GM12878 (cell line): ENCODE results near the gene RNASEH2A. TPM values are rescaled to one million over a fixed set of nuclear protein-coding genes. Genes with fewer than 3 reads are reported as not detected.
A peak's percentile ranks its signal among the peaks of the same experiment; 100 is the strongest.

ENCODE experiments used
- ATAC-seq: fragments of 200-7000 bp; cut with Tn5 transposase; 3 replicates; pipeline ENCODE4 v1.9.1; 2020; ENCODE audit warnings: mild to moderate bottlenecking, moderate library complexity
- BruUV-seq: library from RNA; stranded (reverse); fragments of 400-500 nt; replicated peaks from 2 replicates; lab custom pipeline; 2021; lab: Mats Ljungman, UMichigan
- CTCF ChIA-PET: fragments of 300-600 bp; sonication (Branson Sonifier 250); formaldehyde crosslinking; extraction: SDS; loops from one replicate; lab custom pipeline; 2021; ENCODE audit warnings: inconsistent platforms; lab: Yijun Ruan, JAX
- POLR2A ChIA-PET: fragments of 350-600 bp; formaldehyde crosslinking; extraction: SDS; loops from one replicate; lab custom pipeline; 2021; ENCODE audit warnings: inconsistent platforms; lab: Charles Lee
- RAD21 ChIA-PET: fragments of 300-600 bp; sonication (Branson Sonifier 250); formaldehyde crosslinking; loops from one replicate; lab custom pipeline; 2023; ENCODE audit warnings: antibody characterized with exemption; ENCODE audit not compliant: unreplicated experiment; lab: Charles Lee
- SMC1A ChIA-PET: fragments of 300-600 bp; sonication (Branson Sonifier 250); formaldehyde crosslinking; loops from one replicate; lab custom pipeline; 2023; ENCODE audit not compliant: unreplicated experiment, uncharacterized antibody; lab: Charles Lee
- DNase-seq: peaks from one replicate; pipeline ENCODE4 v3.0.0-alpha.2; 2011; ENCODE audit warnings: low read depth, low spot score
- FAIRE-seq: peaks from 3 replicates; lab custom pipeline; 2011; peaks lifted over from hg19 to GRCh38; lab: Jason Lieb, UNC
- H2AFZ ChIP-seq: 2 replicates; pipeline ENCODE4 v1.6.0; 2011; ENCODE audit warnings: low read depth, low read length, control low read depth; ENCODE audit not compliant: control insufficient read depth
- H3K27ac ChIP-seq: 2 replicates; pipeline ENCODE4 v1.5.1; 2011; ENCODE audit warnings: control low read depth; ENCODE audit not compliant: control insufficient read depth, insufficient read depth
- H3K27me3 ChIP-seq, 2 experiments: replicated peaks in 1 of 2; 2 replicates each; pipeline versions ENCODE4 v1.6.0 to v1.6.1; 2011; ENCODE audit warnings: low read length in 1 of 2; ENCODE audit not compliant: control insufficient read depth in 2 of 2, insufficient read depth in 2 of 2
- H3K36me3 ChIP-seq, 2 experiments: 2 replicates each; pipeline ENCODE4 v1.5.1; 2011; ENCODE audit warnings: low read length in 1 of 2; ENCODE audit not compliant: control insufficient read depth in 2 of 2, insufficient read depth in 2 of 2
- H3K4me1 ChIP-seq: 2 replicates; pipeline ENCODE4 v1.6.1; 2011; ENCODE audit warnings: mild to moderate bottlenecking, low read length, moderate library complexity, mixed read lengths; ENCODE audit not compliant: control insufficient read depth, insufficient read depth
- H3K4me2 ChIP-seq: 2 replicates; pipeline ENCODE4 v1.6.0; 2011; ENCODE audit warnings: control low read depth; ENCODE audit not compliant: control insufficient read depth, insufficient read depth
- H3K4me3 ChIP-seq: fragments of 200-600 bp; sonication (generic); 2 replicates; pipeline ENCODE4 v1.5.1; 2016
- H3K79me2 ChIP-seq: 2 replicates; pipeline ENCODE4 v1.6.0; 2011; ENCODE audit warnings: low read length; ENCODE audit not compliant: control insufficient read depth, insufficient read depth
- H3K9ac ChIP-seq: 2 replicates; pipeline ENCODE4 v1.8.0; 2011; ENCODE audit warnings: low read length, control low read depth, mixed read lengths; ENCODE audit not compliant: control insufficient read depth, insufficient read depth
- H3K9me3 ChIP-seq: replicated peaks from 3 replicates; pipeline ENCODE4 v1.5.1; 2011; ENCODE audit warnings: mild to moderate bottlenecking, low read length; ENCODE audit not compliant: control insufficient read depth, insufficient read depth
- H4K20me1 ChIP-seq: 2 replicates; pipeline ENCODE4 v1.6.0; 2011; ENCODE audit not compliant: control insufficient read depth, insufficient read depth
- BCLAF1 ChIP-seq: fragments of 450-650 bp; IDR thresholded peaks from 2 replicates; pipeline ENCODE4 v1.6.1; 2017; ENCODE audit warnings: antibody characterized with exemption, mild to moderate bottlenecking, moderate library complexity
- EGR1 ChIP-seq, 2 experiments: IDR thresholded peaks; 1 replicate in 1 of 2; 2 replicates in 1 of 2; pipeline ENCODE4 v1.6.1; 2011 to 2012; ENCODE audit warnings: low read depth in 2 of 2, low read length in 2 of 2, borderline replicate concordance in 1 of 2, mild to moderate bottlenecking in 1 of 2, moderate library complexity in 1 of 2
- HCFC1 ChIP-seq: fragments of 150-350 bp; IDR thresholded peaks from 2 replicates; pipeline ENCODE4 v1.6.1; 2014; ENCODE audit warnings: low read length
- HDGF ChIP-seq: fragments of 450-650 bp; IDR thresholded peaks from 2 replicates; pipeline ENCODE4 v1.6.1; 2016; ENCODE audit warnings: antibody characterized with exemption
- MAX ChIP-seq: IDR thresholded peaks from 2 replicates; pipeline ENCODE4 v1.6.1; 2012; ENCODE audit warnings: low read depth, low read length, improper control_type of control experiment
- MEF2A ChIP-seq: IDR thresholded peaks from 2 replicates; pipeline ENCODE4 v1.6.1; 2011; ENCODE audit warnings: low read depth, mild to moderate bottlenecking, low read length, moderate library complexity; ENCODE audit not compliant: insufficient read depth
- NRF1 ChIP-seq: conservative IDR thresholded peaks from 2 replicates; pipeline ENCODE4 v1.6.1; 2011; ENCODE audit warnings: mild to moderate bottlenecking, low read depth, low read length, improper control_type of control experiment
- TAF1 ChIP-seq: IDR thresholded peaks from 2 replicates; pipeline ENCODE4 v1.6.1; 2011; ENCODE audit warnings: mild to moderate bottlenecking, low read depth, low read length, borderline replicate concordance
- ZNF687 ChIP-seq: fragments of 450-650 bp; IDR thresholded peaks from 2 replicates; pipeline ENCODE4 v1.6.1; 2017; ENCODE audit warnings: mild to moderate bottlenecking, moderate library complexity
- WGBS: methylation state at CpG from one replicate; pipeline ENCODE4 v1.1.6; 2016; ENCODE audit warnings: low lambda C conversion rate; ENCODE audit not compliant: insufficient replicate concordance, insufficient coverage; ENCODE audit errors: missing lambda C conversion rate; 5-methylcytosine and 5-hydroxymethylcytosine counted together
- in situ Hi-C: fragments of 300-500 bp; cut with MboI; formaldehyde crosslinking; loops from 9 replicates; pipeline ENCODE4 v1.14.3; 2018; ENCODE audit warnings: mixed read lengths
- intact Hi-C: fragments of 100-400 bp; cut with micrococcal nuclease; formaldehyde crosslinking; loops from one replicate; pipeline ENCODE4 v1.14.2; 2022; ENCODE audit not compliant: unreplicated experiment
- polyA plus RNA-seq, 11 experiments: library from polyadenylated mRNA; depleted of rRNA in 4 of 11; unstranded in 6 of 11; stranded (reverse) in 5 of 11; fragments of >200 nt; fragmentation: Nextera tagmentation in 4 of 11; fragmentation: Illumina TruSeq in 1 of 11; extraction: Ambion mirVana in 4 of 11; extraction: Trizol in 1 of 11; gene quantifications; 1 replicate in 1 of 11; 2 replicates in 10 of 11; pipeline versions ENCODE4 v1.2.1 to v1.2.3, GENCODE V29; 2011 to 2016; ENCODE audit warnings: inconsistent platforms in 2 of 11, missing spikeins in 2 of 11, low read depth in 1 of 11
- total RNA-seq, 4 experiments: library from RNA; depleted of rRNA in 3 of 4; stranded (reverse); fragments of >200 nt in 3 of 4; fragmentation: Illumina TruSeq in 1 of 4; extraction: Trizol in 1 of 4; gene quantifications; 2 replicates each; pipeline versions ENCODE4 v1.2.1 to v1.2.3, GENCODE V29; 2013 to 2021

RNASEH2A gene
- total and polyA plus RNA-seq, 10 of the 15 experiments (the other 5 are each of a cell fraction or from before 2014, with no cell fraction given) = 17.4 to 103 (median 40.4) TPM

GRCh38 chr19:12799742-12800465 lies 6.5 kb upstream of the RNASEH2A start:
- intact Hi-C loops = no loop called here
- no peaks in the 10 kb centered on the region for H3K9me3 ChIP-seq
- BruUV-seq = no TSS peak
- POLR2A ChIA-PET = interaction anchor here (0.9 to 2.2 kb wide), 5 partner anchors 8 to 79 kb away, joined by 3 to 9 read pairs (median 6); partner anchors contain the start of gene JUNB
- peak overlapping the region; percentile 98 for H3K4me2 ChIP-seq
- H3K36me3 ChIP-seq = peaks cover 0 to 1% of the 10 kb centered on the region in 2 experiments; a peak in 2 of 4 replicates
- no peak overlapping the region for H3K9ac ChIP-seq
- TF ChIP-seq BCLAF1 = no peak
- TF ChIP-seq TAF1 = no peak
- no peak for TF ChIP-seq ZNF687
- TF ChIP-seq MAX = no peak
- TF ChIP-seq HDGF = no peak
- TF ChIP-seq EGR1 (IDR thresholded peaks at IDR 0.05; ENCODE audit: borderline replicate concordance in 1 of 2, low read depth in 2 of 2, low read length in 2 of 2) = no peak
- no peak for TF ChIP-seq NRF1
- TF ChIP-seq MEF2A = no peak
- no peak for TF ChIP-seq HCFC1
- RAD21 ChIA-PET = interaction anchor here (1.0 to 11.4 kb wide), 4 partner anchors 23 to 91 kb away, joined by 3 to 303 read pairs (median 9); partner anchors contain the start of genes GCDH and HOOK2
- SMC1A ChIA-PET = interaction anchor here (0.9 to 11.5 kb wide), 3 partner anchors 20 to 37 kb away, joined by 3 to 240 read pairs (median 4); no protein-coding TSS in a partner anchor
- in situ Hi-C loops = loop anchor here (5.0 kb wide), 1 partner anchor 38 kb away; no protein-coding TSS in a partner anchor
- FAIRE-seq (no peak), DNase-seq (no peak), ATAC-seq (no peak)
- peaks cover 23% of the 10 kb centered on the region for H3K4me1 ChIP-seq
- H3K27ac ChIP-seq = no peak overlapping the region
- H2AFZ ChIP-seq = no peak overlapping the region
- peaks cover 13% of the 10 kb centered on the region for H3K79me2 ChIP-seq
- no peaks in the 10 kb centered on the region for H3K27me3 ChIP-seq
- WGBS = 68% methylated on average over 18 of the region's 18 CpGs
- H3K4me3 ChIP-seq = no peak overlapping the region
- no peaks in the 10 kb centered on the region for H4K20me1 ChIP-seq
- CTCF ChIA-PET = interaction anchor here (1.0 to 12.9 kb wide), 4 partner anchors 22 to 63 kb away, joined by 3 to 537 read pairs (median 217); partner anchors contain the start of genes GET3 and HOOK2
